Mesendoderm (in vitro differentiated cells): ENCODE measurements around the gene PPP1R9B.
A peak's percentile ranks its signal among the peaks of the same experiment; 100 is the strongest.

Experiments used
- DNase-seq: peaks from one replicate; pipeline ENCODE4 v3.0.0; 2013
- H2AK5ac ChIP-seq: 2 replicates; pipeline ENCODE4 v1.6.1; 2013; ENCODE audit warnings: low read length, inconsistent platforms
- H2BK120ac ChIP-seq: 2 replicates; pipeline ENCODE4 v1.6.1; 2013; ENCODE audit warnings: low read depth, mild to moderate bottlenecking, low read length, moderate library complexity, mixed read lengths
- H2BK15ac ChIP-seq: replicated peaks from 2 replicates; pipeline ENCODE4 v1.6.1; 2013; ENCODE audit warnings: low read depth, mild to moderate bottlenecking, moderate library complexity
- H2BK5ac ChIP-seq: 2 replicates; pipeline ENCODE4 v1.6.1; 2013; ENCODE audit warnings: low read length, inconsistent platforms
- H3K18ac ChIP-seq: 2 replicates; pipeline ENCODE4 v1.6.1; 2013; ENCODE audit warnings: mild to moderate bottlenecking, low read length, mixed read lengths
- H3K23ac ChIP-seq: one replicate; pipeline ENCODE4 v1.6.1; 2013; ENCODE audit warnings: low read length
- H3K27ac ChIP-seq: 2 replicates; pipeline ENCODE4 v1.5.1; 2013; ENCODE audit warnings: low read depth, mild to moderate bottlenecking, inconsistent platforms, low read length, moderate library complexity
- H3K27me3 ChIP-seq: 2 replicates; pipeline ENCODE4 v1.6.1; 2013; ENCODE audit warnings: low read length, control low read depth, mild to moderate bottlenecking, inconsistent platforms; ENCODE audit not compliant: insufficient read depth, poor library complexity
- H3K36me3 ChIP-seq: 2 replicates; pipeline ENCODE4 v1.6.1; 2013; ENCODE audit warnings: low read length, inconsistent platforms; ENCODE audit not compliant: control insufficient read depth, insufficient read depth
- H3K4ac ChIP-seq: one replicate; pipeline ENCODE4 v1.6.1; 2013; ENCODE audit warnings: low read depth, mild to moderate bottlenecking, low read length, moderate library complexity
- H3K4me1 ChIP-seq: 2 replicates; pipeline ENCODE4 v1.6.1; 2013; ENCODE audit warnings: low read depth, low read length, inconsistent platforms; ENCODE audit not compliant: control insufficient read depth
- H3K4me2 ChIP-seq: 2 replicates; pipeline ENCODE4 v1.6.1; 2013; ENCODE audit warnings: low read length
- H3K4me3 ChIP-seq: 2 replicates; pipeline ENCODE4 v1.5.1; 2013; ENCODE audit warnings: mild to moderate bottlenecking, low read length
- H3K56ac ChIP-seq: one replicate; pipeline ENCODE4 v1.6.1; 2013; ENCODE audit warnings: low read length
- H3K79me1 ChIP-seq: 2 replicates; pipeline ENCODE4 v1.6.1; 2013; ENCODE audit warnings: low read length, inconsistent platforms
- H3K79me2 ChIP-seq: 2 replicates; pipeline ENCODE4 v1.6.1; 2013; ENCODE audit warnings: mild to moderate bottlenecking, low read length; ENCODE audit not compliant: control insufficient read depth, insufficient read depth
- H3K9ac ChIP-seq: 2 replicates; pipeline ENCODE4 v1.6.1; 2013; ENCODE audit warnings: low read length, inconsistent platforms
- H4K5ac ChIP-seq: one replicate; pipeline ENCODE4 v1.6.1; 2013; ENCODE audit warnings: low read length
- H4K8ac ChIP-seq: one replicate; pipeline ENCODE4 v1.6.1; 2013; ENCODE audit warnings: low read depth, mild to moderate bottlenecking, control low read depth, low read length, moderate library complexity
- WGBS: extraction: QIAGEN DNeasy Blood & Tissue Kit; methylation state at CpG from one replicate; pipeline ENCODE4 v1.1.7; 2013; ENCODE audit warnings: low lambda C conversion rate, missing lambda C conversion rate; ENCODE audit not compliant: insufficient coverage; ENCODE audit errors: extremely low coverage; 5-methylcytosine and 5-hydroxymethylcytosine counted together

The PPP1R9B gene

DNA sequence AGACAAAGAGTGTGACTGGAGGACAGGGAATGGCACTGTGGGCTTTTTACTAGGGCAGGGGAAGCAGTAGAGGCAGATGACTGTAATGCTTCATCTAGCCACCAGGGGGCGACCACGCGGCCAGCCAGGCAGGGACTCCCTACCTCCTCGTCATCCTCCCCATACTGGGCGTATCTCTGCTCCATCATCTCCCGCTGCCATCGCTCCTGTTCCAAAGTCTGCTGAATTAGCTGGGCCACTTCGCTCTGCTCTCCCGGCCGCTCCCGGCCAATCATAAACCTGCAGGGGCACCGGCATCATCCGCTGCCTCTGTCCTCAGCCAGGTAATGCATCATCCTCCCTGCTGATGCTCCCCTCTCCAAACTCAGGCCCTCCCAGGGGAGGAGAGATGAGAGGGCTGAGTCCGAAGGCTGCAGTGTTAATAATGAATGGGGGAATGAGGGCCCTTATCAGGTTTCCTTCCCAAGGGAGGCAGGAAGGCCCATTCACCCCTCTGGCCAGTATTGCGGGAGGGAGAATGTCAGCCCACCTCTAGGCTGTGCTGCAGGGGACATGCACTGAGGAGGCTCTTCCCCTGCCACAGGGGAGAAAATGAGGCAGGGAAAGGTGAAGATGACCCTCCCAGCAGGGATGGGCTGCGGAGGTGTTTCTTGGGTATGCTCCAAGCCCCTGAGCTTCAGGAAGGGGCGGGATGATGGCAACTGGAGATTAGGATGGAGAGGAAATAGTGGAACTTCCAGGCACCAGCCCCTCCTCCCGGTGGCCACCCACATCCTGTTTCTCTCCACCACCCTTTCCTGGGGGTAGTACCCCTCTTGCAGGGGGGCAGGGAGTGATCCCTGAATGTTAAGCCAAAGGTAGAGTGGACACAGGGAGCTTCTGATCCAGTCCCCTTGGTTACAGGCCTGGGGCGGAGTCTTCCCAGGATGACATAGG lies 10.3 kb downstream of the PPP1R9B start:
- no peak overlapping the region for H4K8ac ChIP-seq
- H3K79me2 ChIP-seq: no peaks in the 10 kb centered on the region
- H3K56ac ChIP-seq: peak overlapping the region; percentile 67
- H2AK5ac ChIP-seq: no peak overlapping the region
- no peaks in the 10 kb centered on the region for H3K79me1 ChIP-seq
- no peak overlapping the region for H4K5ac ChIP-seq
- peak; percentile 94 for DNase-seq
- peaks cover 16% of the 10 kb centered on the region for H3K36me3 ChIP-seq
- no peaks in the 10 kb centered on the region for H3K27me3 ChIP-seq
- no peak overlapping the region for H3K18ac ChIP-seq
- H3K27ac ChIP-seq: no peak overlapping the region
- no peak overlapping the region for H3K4me2 ChIP-seq
- peaks cover 4% of the 10 kb centered on the region for H3K4me1 ChIP-seq
- no peak overlapping the region for H2BK15ac ChIP-seq
- WGBS: no CpG with 5 or more reads among the region's 19 CpGs
- H3K9ac ChIP-seq: no peak overlapping the region
- no peak overlapping the region for H3K23ac ChIP-seq
- no peak overlapping the region for H3K4ac ChIP-seq
- H2BK5ac ChIP-seq: no peak overlapping the region
- no peak overlapping the region for H2BK120ac ChIP-seq
- no peak overlapping the region for H3K4me3 ChIP-seq

DNA sequence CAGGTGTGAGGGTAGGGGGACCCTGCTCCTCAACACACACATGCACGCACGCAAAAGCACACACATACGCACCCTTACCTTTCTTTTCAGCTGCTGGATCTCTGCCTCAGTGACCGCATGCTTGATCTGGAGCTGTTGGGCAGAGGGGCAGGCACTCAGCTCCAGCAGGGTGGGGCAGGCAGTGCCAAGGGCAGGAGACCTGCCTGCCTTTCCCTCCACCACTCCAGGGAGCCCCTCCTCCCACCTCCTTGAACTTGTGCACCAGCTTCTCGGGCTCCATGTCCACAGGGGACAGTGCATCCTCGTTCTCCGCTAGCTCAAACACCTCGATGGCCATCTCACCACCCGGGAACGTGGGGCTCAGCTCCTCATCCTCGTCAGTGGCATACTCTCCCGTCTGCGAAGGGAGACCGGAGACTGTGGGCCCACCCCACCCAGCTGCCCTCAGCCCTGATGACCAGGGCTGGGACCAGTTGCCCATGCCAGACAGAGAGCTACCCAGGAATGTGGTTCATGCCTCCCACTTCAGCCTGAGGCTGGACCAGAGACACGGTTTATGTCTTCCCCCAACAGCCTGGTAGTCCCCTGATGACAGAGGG lies 11.2 kb downstream of the PPP1R9B start:
- H4K5ac ChIP-seq: no peak overlapping the region
- peaks cover 4% of the 10 kb centered on the region for H3K4me1 ChIP-seq
- peak overlapping the region; percentile 0 for H3K56ac ChIP-seq
- no peak overlapping the region for H2AK5ac ChIP-seq
- no peak overlapping the region for H3K27ac ChIP-seq
- no peak overlapping the region for H3K18ac ChIP-seq
- WGBS: no CpG with 5 or more reads among the region's 15 CpGs
- H3K4me2 ChIP-seq: no peak overlapping the region
- no peaks in the 10 kb centered on the region for H3K79me2 ChIP-seq
- peaks cover 16% of the 10 kb centered on the region for H3K36me3 ChIP-seq
- no peak overlapping the region for H2BK15ac ChIP-seq
- no peak overlapping the region for H3K23ac ChIP-seq
- no peak overlapping the region for H4K8ac ChIP-seq
- no peaks in the 10 kb centered on the region for H3K27me3 ChIP-seq
- H3K79me1 ChIP-seq: no peaks in the 10 kb centered on the region
- no peak overlapping the region for H2BK5ac ChIP-seq
- H2BK120ac ChIP-seq: no peak overlapping the region
- DNase-seq: no peak
- H3K4me3 ChIP-seq: no peak overlapping the region
- no peak overlapping the region for H3K4ac ChIP-seq
- no peak overlapping the region for H3K9ac ChIP-seq

DNA sequence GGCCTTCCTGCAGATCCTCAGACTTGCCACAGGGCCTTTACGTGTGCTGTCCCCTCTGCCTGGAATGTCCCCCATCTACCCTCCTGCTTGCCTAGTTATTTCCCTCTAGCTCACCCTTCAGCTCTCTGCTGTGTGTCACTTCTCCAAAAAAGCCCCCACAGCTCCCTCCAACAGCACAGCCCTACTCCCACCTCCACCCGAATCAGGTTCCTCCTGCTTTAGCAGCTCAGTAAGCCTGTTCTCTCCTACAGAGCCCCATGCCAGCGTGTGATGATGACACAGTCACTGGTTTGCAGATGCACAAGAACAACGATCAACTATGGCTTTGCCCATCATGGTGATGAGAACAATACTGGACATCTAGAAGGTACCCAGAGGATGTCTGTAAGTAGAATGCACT lies 13.4 kb downstream of the PPP1R9B start:
- H3K4me2 ChIP-seq: no peak overlapping the region
- no peaks in the 10 kb centered on the region for H3K79me1 ChIP-seq
- H3K27ac ChIP-seq: no peak overlapping the region
- peaks cover 13% of the 10 kb centered on the region for H3K36me3 ChIP-seq
- no peak overlapping the region for H2AK5ac ChIP-seq
- no peak for DNase-seq
- H3K56ac ChIP-seq: no peak overlapping the region
- H3K4ac ChIP-seq: no peak overlapping the region
- no peak overlapping the region for H2BK5ac ChIP-seq
- H3K4me1 ChIP-seq: peaks cover 10% of the 10 kb centered on the region
- H3K27me3 ChIP-seq: no peaks in the 10 kb centered on the region
- no peak overlapping the region for H3K18ac ChIP-seq
- H3K9ac ChIP-seq: no peak overlapping the region
- H4K8ac ChIP-seq: no peak overlapping the region
- no peak overlapping the region for H3K4me3 ChIP-seq
- no peaks in the 10 kb centered on the region for H3K79me2 ChIP-seq
- H2BK15ac ChIP-seq: no peak overlapping the region
- H4K5ac ChIP-seq: no peak overlapping the region
- H3K23ac ChIP-seq: no peak overlapping the region
- H2BK120ac ChIP-seq: no peak overlapping the region
- WGBS: no CpG with 5 or more reads among the region's 4 CpGs

DNA sequence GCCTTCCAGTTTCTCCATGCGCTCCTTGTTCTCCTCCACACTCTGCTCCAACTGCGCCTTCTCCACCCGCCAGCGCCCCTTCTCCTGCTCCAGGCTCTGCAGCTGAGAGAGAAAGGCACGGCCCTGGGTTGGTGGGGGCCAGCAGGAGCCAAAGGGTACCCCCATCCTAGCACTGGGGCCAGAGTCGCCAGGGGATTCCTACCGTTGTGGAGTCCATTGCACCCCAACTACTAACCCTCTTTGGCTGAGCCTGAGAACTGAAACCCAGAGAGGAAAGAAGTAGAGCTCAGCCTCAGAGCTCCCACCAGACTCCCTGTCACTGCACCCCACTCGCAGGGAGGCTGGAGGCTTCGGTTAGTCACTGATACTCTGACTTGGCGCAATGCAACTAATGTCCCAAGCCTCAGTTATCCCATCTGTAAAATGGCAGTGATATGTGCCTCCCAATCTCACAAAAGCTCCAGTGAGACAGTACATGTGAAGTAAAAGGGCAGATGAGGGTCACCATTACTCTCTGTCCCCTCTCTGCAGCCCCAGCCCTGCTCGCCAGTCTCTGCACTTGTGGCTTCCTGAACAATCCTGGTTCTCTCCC lies 14.3 kb downstream of the PPP1R9B start:
- WGBS: no CpG with 5 or more reads among the region's 11 CpGs
- peaks cover 13% of the 10 kb centered on the region for H3K36me3 ChIP-seq

DNA sequence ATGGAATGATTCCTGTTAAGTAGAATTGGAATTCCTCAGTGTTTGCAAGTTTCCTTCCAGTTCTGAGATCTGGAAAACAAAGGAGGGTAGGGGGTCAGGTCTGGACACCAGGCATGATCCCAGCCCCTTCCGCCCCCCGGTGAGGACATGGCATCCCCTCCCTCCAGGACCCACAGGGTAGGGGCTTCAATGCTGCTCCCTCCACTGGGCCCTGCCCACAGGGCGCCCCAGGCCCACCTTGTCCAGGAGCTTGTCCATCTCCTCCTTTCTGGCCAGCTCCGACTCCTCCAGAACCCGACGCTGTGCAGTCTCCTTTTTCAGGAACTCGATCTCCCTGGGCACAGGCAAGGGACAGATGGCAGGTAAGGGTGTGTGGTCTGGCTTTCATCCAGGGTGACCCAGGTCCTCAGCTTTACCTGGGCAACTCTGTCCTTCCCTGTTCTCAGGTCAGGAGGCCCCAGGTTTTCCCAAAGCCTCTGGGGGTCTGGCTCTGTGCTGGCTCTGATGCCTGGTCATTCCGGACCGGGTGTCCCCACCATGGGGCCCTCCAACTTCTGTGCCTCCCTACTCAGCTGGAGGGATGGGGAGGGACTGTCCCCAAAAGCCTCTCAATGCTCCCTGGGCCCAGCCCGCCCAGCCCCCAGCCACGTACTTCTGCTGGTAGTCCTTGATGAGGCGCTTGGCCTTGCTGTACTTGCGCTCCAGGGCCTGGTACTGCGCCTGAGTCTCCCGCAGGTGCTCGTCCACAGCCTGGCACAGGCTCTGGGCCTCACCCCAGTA lies 15.0 kb downstream of the PPP1R9B start:
- Histone ChIP-seq H3K9ac (no peak overlapping the region), H2BK15ac (no peak overlapping the region), H3K79me1 (no peaks in the 10 kb centered on the region), H3K4me1 (peaks cover 12% of the 10 kb centered on the region), H3K79me2 (no peaks in the 10 kb centered on the region), H2BK5ac (no peak overlapping the region), H3K36me3 (peaks cover 7% of the 10 kb centered on the region), H2BK120ac (no peak overlapping the region), H3K23ac (no peak overlapping the region), H3K18ac (no peak overlapping the region), H3K4me3 (no peak overlapping the region), H4K8ac (no peak overlapping the region), H3K4ac (no peak overlapping the region), H3K27me3 (no peaks in the 10 kb centered on the region), H4K5ac (no peak overlapping the region), H3K56ac (no peak overlapping the region), H2AK5ac (no peak overlapping the region), H3K4me2 (no peak overlapping the region), H3K27ac (no peak overlapping the region)
- WGBS: no CpG with 5 or more reads among the region's 16 CpGs
- DNase-seq: no peak

More for the DNA sequence above, 14.3 kb downstream of the PPP1R9B start:
- H3K4ac ChIP-seq: no peak overlapping the region
- no peak for DNase-seq
- H3K79me2 ChIP-seq: no peaks in the 10 kb centered on the region
- no peak overlapping the region for H2BK15ac ChIP-seq
- H3K23ac ChIP-seq: no peak overlapping the region
- H2BK5ac ChIP-seq: no peak overlapping the region
- H3K4me3 ChIP-seq: no peak overlapping the region
- no peak overlapping the region for H3K4me2 ChIP-seq
- H2AK5ac ChIP-seq: no peak overlapping the region
- H2BK120ac ChIP-seq: no peak overlapping the region
- H3K27ac ChIP-seq: no peak overlapping the region
- H4K5ac ChIP-seq: no peak overlapping the region
- H3K79me1 ChIP-seq: no peaks in the 10 kb centered on the region
- no peaks in the 10 kb centered on the region for H3K27me3 ChIP-seq
- peaks cover 10% of the 10 kb centered on the region for H3K4me1 ChIP-seq
- H3K9ac ChIP-seq: no peak overlapping the region
- no peak overlapping the region for H4K8ac ChIP-seq
- no peak overlapping the region for H3K18ac ChIP-seq
- no peak overlapping the region for H3K56ac ChIP-seq
